ENCODE measurements around the gene SMYD3.

The SMYD3 gene

DNA sequence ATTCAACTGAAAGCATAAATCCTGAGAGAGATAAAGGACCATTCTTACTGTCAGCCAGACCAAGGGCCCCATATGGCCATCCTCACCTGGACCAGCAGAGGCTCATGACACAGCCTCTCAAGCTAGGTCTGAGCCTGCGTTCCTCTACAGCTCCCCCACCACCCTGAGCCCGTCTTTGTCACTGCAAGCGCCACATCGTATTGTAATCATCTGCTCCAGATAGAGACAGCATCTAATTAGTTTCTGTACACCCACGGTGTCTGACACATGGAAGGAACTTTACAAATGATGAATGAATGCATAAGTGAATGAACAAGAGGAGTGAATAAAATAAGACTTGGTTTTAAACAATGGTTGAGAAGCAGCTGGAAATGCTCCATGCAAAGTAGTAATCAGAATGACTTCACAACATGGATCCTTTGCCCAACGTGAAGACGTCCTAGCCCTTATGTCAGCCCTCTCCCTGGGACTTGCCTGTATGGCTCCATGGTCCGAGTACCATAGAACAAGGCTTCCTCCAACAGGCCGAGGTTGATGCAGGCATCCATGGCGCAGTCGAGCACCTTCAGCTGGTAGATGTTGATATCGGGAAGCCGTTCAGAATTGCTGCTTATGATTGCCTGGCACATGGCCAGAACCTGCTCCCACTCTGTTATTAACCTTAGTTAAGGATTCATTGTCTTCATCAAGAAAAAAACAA, 648.9 kb downstream of the SMYD3 start:
- DNase-seq (ENCODE audit: insufficient read length, low spot score), result no peak
- FAIRE-seq, result no peak
- no peak for TF ChIP-seq CTCF (IDR thresholded peaks at IDR 0.05; ENCODE audit: insufficient read depth, missing control alignments)

DNA sequence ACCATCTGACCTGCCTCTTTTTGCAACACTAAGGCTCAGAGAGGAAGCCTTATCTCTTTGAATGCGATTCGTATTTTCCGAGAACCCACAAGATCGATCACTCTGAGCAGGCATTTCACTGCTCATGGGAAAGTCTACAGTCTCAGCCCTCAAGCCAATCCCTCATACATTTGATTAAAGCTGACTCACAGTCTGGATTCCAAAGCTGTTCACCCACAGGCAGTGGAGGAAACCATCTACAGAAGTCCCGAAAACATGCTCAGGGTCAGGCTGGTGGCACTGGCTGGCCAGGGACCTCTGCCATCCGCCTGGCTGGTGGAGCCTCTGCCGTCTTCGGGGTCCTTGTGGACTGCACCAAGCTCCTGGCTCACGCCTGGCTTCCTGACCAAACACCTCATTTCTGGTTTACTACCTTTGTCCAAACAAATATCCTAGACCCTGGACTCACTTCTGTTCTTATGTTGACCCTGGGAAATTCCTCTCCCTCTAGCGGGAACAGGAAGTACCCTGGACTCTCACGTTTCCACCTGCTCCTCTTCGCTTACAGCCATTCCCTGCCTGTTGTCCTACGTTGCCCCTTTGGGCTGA, 650.0 kb downstream of the SMYD3 start:
- DNase-seq (ENCODE audit: insufficient read length, low spot score) (no peak), FAIRE-seq (no peak)
- no peak for TF ChIP-seq CTCF (IDR thresholded peaks at IDR 0.05; ENCODE audit: insufficient read depth, missing control alignments)

DNA sequence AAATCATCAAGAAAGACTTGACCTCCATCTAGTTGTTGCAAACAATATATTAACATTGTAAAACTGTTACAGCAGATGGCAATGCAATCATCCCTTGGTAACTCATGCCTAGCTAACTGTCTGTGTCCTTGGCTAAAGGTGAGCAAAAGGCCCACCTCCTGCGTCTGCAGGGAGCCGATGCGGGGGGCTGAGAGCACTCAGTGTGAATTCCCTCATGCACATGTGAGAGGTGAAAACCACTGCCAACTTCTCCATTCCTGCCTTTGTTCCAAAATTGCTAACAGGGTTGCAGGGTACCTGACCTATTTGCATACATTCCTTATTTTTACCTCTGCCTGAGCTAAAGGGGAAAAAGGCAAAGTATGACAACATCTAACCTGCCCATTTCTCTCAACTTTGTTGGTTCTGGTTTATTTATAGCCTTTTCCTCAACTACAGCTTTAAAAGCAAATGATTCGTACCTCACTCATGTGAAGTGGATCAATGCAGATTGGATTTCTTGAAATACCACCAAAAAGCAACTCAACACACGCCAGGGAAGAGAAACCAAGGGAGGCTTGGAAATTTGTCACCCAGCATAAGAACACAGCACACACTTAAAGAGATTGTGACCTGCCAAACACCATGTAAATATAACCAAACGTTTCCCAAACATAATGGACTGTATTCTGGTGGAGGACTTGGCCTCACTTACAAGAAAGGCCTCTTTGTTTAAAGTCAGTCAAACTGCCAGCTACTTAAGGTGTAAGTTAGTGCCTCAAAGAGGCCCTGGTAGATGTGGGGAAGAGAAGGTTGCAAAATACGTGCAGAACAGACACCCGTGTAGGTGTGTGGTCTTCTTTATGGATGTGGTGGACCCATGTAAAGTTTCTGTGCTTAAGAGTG, 651.0 kb downstream of the SMYD3 start:
- TF ChIP-seq CTCF (IDR thresholded peaks at IDR 0.05; ENCODE audit: insufficient read depth, missing control alignments), result no peak
- FAIRE-seq (no peak), DNase-seq (ENCODE audit: insufficient read length, low spot score) (no peak)

DNA sequence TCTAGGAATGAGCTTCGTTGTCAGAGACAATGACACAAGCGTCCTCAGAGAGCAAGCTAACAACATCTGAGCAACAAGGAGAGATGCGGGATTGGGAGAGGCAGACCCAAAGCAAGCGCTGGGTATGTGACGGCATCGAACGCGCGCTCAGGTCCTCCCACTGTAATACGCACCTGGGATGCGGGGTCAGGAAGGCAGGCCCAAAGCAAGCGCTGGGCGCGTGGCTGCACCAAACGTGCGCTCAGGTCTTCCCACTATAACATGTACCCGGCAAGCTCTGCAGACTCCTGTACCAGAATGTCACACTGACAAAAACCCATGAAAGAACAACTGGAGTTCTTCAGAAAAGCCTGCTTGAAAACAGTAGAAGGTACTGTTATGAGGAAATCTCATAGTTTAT, 653.8 kb downstream of the SMYD3 start:
- no peak for TF ChIP-seq CTCF (IDR thresholded peaks at IDR 0.05; ENCODE audit: insufficient read depth, missing control alignments)
- DNase-seq (ENCODE audit: insufficient read length, low spot score) (no peak), FAIRE-seq (no peak)

- DNase-seq (ENCODE audit: insufficient read length, low spot score) (no peak), FAIRE-seq (no peak)
- TF ChIP-seq CTCF (IDR thresholded peaks at IDR 0.05; ENCODE audit: insufficient read depth, missing control alignments), result no peak
These were observed 664.0 kb downstream of the SMYD3 start for GRCh38 chr1:245843101-245843500.

DNA sequence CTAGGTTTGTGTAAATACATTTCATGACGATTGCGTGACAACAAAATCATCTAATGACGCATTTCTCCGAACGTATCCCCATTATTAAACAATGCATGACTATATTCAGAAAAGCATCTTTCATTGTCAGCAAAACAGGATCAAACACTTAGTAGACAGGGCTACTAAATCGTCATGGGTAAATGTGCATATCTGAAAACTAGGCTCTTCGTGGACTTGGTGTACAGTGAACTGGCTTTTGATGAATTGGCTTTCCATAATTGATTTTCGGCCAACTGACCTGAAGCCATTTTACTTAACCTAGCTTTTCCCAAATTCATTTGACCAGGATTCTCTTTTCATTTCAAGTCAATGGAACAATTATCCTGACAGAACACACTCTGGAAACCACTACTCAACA, 665.0 kb downstream of the SMYD3 start:
- no peak for TF ChIP-seq CTCF (IDR thresholded peaks at IDR 0.05; ENCODE audit: insufficient read depth, missing control alignments)
- FAIRE-seq (no peak), DNase-seq (ENCODE audit: insufficient read length, low spot score) (no peak)
